Large intestine (tissue), 3 donors: ENCODE measurements around the gene SMKR1. TPM values are rescaled to one million over a fixed set of nuclear protein-coding genes. Genes with fewer than 3 reads are reported as not detected.

ENCODE experiments used
- DNase-seq, 2 donors: peaks; one replicate each; pipeline versions ENCODE4 v3.0.0 to v3.0.0-alpha.2; 2013
- H3K27ac ChIP-seq: one replicate; pipeline ENCODE4 v1.5.1; 2013; ENCODE audit warnings: low read length
- H3K27me3 ChIP-seq: 2 replicates; pipeline ENCODE4 v1.6.1; 2013; ENCODE audit warnings: low read length; ENCODE audit not compliant: control insufficient read depth, insufficient read depth
- H3K36me3 ChIP-seq: 2 replicates; pipeline ENCODE4 v1.6.1; 2013; ENCODE audit warnings: low read length; ENCODE audit not compliant: control insufficient read depth, insufficient read depth
- H3K4me1 ChIP-seq: one replicate; pipeline ENCODE4 v1.6.1; 2013; ENCODE audit warnings: low read length; ENCODE audit not compliant: control insufficient read depth, insufficient read depth
- H3K4me3 ChIP-seq: one replicate; pipeline ENCODE4 v1.5.1; 2013; ENCODE audit warnings: low read length
- H3K9me3 ChIP-seq: one replicate; pipeline ENCODE4 v1.6.1; 2013; ENCODE audit warnings: mild to moderate bottlenecking, low read depth, low read length, moderate library complexity; ENCODE audit not compliant: control insufficient read depth
- WGBS: methylation state at CpG from one replicate; pipeline ENCODE4 v1.1.5; 2013; ENCODE audit warnings: low lambda C conversion rate; ENCODE audit not compliant: insufficient coverage; 5-methylcytosine and 5-hydroxymethylcytosine counted together
- polyA plus RNA-seq: library from polyadenylated mRNA; unstranded; fragments of 120-200 nt; gene quantifications from one replicate; pipeline ENCODE4 v1.2.1, GENCODE V29; 2013

The SMKR1 gene
- polyA plus RNA-seq, 1 donor, result 1.1 TPM

DNA sequence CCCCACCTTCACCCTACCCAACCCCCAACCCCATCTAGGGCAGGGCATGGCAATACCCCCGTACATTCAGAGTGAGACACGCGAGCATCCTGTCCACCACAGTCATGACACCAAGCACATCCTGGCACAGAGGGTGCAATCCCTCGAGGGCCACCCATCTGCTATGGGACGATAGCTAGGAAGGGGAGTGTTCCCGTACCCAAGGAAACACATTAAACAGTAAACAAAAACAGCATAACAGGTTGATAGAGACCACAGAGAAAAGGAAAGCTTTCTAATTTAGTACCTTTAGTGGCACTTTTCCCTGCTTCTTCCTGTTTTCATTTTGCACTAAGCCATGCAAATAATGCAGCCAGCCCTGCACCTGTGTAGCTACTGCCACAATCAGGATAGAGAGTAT is 2.3 kb upstream of the SMKR1 start:
- Histone ChIP-seq H3K4me1 (peaks cover 5% of the 10 kb centered on the region), H3K27me3 (peaks cover 22% of the 10 kb centered on the region), H3K27ac (no peak overlapping the region), H3K36me3 (no peaks in the 10 kb centered on the region), H3K9me3 (peaks cover 6% of the 10 kb centered on the region), H3K4me3 (no peak overlapping the region)
- DNase-seq, result no peak
- 100% methylated on average over 1 of the region's 6 CpGs for WGBS

- H3K27ac ChIP-seq, result no peak overlapping the region
- no peak for DNase-seq
- WGBS, result 20% methylated on average over 5 of the region's 58 CpGs
These were observed 666 bp downstream of the SMKR1 start for GRCh38 chr7:129502708-129503685.

GRCh38 chr7:129503725-129504124 is 1.4 kb downstream of the SMKR1 start:
- no CpG with 5 or more reads among the region's 8 CpGs for WGBS

More at GRCh38 chr7:129502708-129503685, 666 bp downstream of the SMKR1 start:
- Histone ChIP-seq H3K36me3 (no peaks in the 10 kb centered on the region), H3K27me3 (peaks cover 25% of the 10 kb centered on the region), H3K4me3 (peak overlapping the region; percentile 37), H3K9me3 (peaks cover 6% of the 10 kb centered on the region), H3K4me1 (peaks cover 5% of the 10 kb centered on the region)

GRCh38 chr7:129512192-129512591 is 9.9 kb downstream of the SMKR1 start:
- DNase-seq, result no peak
- no CpG with 5 or more reads among the region's 8 CpGs for WGBS
- H3K27me3 ChIP-seq, result no peaks in the 10 kb centered on the region
- H3K36me3 ChIP-seq, result no peaks in the 10 kb centered on the region
- no peaks in the 10 kb centered on the region for H3K9me3 ChIP-seq
- H3K4me3 ChIP-seq, result no peak overlapping the region
- H3K27ac ChIP-seq, result no peak overlapping the region
- H3K4me1 ChIP-seq, result no peaks in the 10 kb centered on the region

More at GRCh38 chr7:129503725-129504124, 1.4 kb downstream of the SMKR1 start:
- no peaks in the 10 kb centered on the region for H3K36me3 ChIP-seq
- peaks cover 5% of the 10 kb centered on the region for H3K4me1 ChIP-seq
- H3K27ac ChIP-seq, result no peak overlapping the region
- H3K4me3 ChIP-seq, result no peak overlapping the region
- H3K9me3 ChIP-seq, result peaks cover 6% of the 10 kb centered on the region
- peaks cover 25% of the 10 kb centered on the region for H3K27me3 ChIP-seq
- no peak for DNase-seq

DNA sequence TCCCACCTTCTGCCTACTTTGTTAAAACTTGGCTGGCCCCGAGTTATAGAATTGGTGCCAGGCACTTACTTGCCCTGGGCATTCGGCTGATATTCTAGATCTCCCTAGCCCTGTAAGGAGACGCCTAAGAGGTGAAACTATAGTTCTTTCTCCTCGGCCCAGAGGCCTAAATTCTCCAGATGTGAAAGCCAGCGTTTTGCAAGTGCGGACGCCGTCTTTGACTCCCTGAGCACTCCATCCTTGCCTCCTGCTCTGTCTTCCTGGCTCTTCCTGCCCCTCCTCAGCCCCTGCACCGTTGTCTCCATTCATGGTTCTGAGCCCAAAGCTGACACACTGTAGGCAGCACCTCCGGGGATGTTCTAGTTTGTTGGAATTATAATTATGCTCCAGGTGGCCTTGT is 11.2 kb downstream of the SMKR1 start:
- no peaks in the 10 kb centered on the region for H3K9me3 ChIP-seq
- no peaks in the 10 kb centered on the region for H3K4me1 ChIP-seq
- H3K27ac ChIP-seq, result no peak overlapping the region
- H3K36me3 ChIP-seq, result no peaks in the 10 kb centered on the region
- no peak overlapping the region for H3K4me3 ChIP-seq
- WGBS, result no CpG with 5 or more reads among the region's 10 CpGs
- DNase-seq, result no peak
- no peaks in the 10 kb centered on the region for H3K27me3 ChIP-seq

- Histone ChIP-seq H3K9me3 (no peaks in the 10 kb centered on the region), H3K4me3 (no peak overlapping the region), H3K27ac (no peak overlapping the region), H3K36me3 (no peaks in the 10 kb centered on the region), H3K27me3 (no peaks in the 10 kb centered on the region), H3K4me1 (no peaks in the 10 kb centered on the region)
- DNase-seq, result no peak
- WGBS, result no CpG with 5 or more reads among the region's 4 CpGs
These were observed 12.4 kb downstream of the SMKR1 start for GRCh38 chr7:129514683-129515082.

DNA sequence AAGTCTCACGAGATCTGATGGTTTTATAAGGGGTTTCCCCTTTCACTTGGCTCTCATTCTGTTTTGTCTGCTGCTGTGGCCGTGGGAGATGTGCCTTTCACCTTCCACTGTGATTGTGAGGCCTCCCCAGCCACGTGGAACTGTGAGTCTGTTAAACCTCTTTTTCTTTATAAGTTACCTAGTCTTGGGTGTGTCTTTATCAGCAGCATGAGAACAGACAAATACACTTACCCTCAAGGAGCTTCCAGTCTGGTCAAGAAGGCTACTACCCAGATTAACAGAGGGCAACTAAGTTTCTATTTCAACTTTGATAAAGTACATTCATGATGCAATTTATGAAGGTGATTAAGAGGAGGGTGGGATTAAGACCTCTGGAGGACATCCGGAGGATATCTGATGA is 13.1 kb downstream of the SMKR1 start:
- H3K27me3 ChIP-seq, result no peaks in the 10 kb centered on the region
- H3K4me3 ChIP-seq, result no peak overlapping the region
- WGBS, result no CpG with 5 or more reads among the region's 4 CpGs
- no peaks in the 10 kb centered on the region for H3K9me3 ChIP-seq
- H3K4me1 ChIP-seq, result no peaks in the 10 kb centered on the region
- no peak for DNase-seq
- no peaks in the 10 kb centered on the region for H3K36me3 ChIP-seq
- H3K27ac ChIP-seq, result no peak overlapping the region

DNA sequence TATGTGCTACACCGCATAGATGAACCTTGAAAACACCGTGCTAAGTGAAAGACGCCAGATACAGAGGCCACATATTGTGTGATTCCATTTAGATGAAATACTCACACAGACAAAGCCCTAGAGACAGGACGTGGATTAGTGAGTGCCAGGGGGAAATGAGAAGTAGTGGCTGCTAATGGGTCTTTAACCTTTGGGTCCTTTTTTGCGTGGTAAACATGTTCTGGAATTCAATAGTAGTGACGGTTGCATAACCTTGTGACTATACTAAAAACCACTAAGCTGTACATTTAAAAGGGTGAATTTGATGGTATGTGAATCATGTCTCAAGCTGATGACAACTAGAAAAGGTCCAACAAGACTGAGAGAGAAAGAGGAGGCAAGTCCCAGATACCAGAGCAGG is 15.6 kb downstream of the SMKR1 start:
- no peak for DNase-seq
- Histone ChIP-seq H3K27ac (no peak overlapping the region), H3K27me3 (peaks cover 9% of the 10 kb centered on the region), H3K4me1 (no peaks in the 10 kb centered on the region), H3K9me3 (no peaks in the 10 kb centered on the region), H3K4me3 (no peak overlapping the region), H3K36me3 (no peaks in the 10 kb centered on the region)
- WGBS, result 90% methylated on average over 2 of the region's 6 CpGs

DNA sequence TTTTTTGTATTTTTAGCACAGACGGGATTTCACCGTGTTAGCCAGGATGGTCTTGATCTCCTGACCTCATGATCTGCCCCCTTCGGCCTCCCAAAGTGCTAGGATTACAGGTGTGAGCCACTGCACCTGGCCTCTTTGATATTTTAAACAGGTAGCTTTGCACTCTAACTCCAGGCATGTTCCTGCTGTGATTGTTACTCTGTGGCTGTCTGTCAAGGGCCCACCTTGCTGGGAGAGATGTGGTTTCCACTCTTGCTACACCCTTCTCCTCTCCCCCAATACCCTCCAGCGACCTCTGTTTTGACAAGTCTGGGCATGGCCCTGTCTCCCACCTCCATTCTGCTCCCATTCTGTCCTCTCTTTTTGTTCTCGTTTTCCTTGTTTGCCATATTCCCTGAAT is 17.1 kb downstream of the SMKR1 start:
- Histone ChIP-seq H3K27ac (no peak overlapping the region), H3K27me3 (peaks cover 13% of the 10 kb centered on the region), H3K4me1 (no peaks in the 10 kb centered on the region), H3K36me3 (no peaks in the 10 kb centered on the region), H3K4me3 (no peak overlapping the region), H3K9me3 (no peaks in the 10 kb centered on the region)
- WGBS, result 45% methylated on average over 2 of the region's 5 CpGs
- no peak for DNase-seq

GRCh38 chr7:129522088-129522970 is 20.0 kb downstream of the SMKR1 start:
- peaks cover 21% of the 10 kb centered on the region for H3K27me3 ChIP-seq
- no peaks in the 10 kb centered on the region for H3K9me3 ChIP-seq
- no peak overlapping the region for H3K4me3 ChIP-seq
- WGBS, result no CpG with 5 or more reads among the region's 30 CpGs
- H3K36me3 ChIP-seq, result no peaks in the 10 kb centered on the region
- no peak for DNase-seq
- H3K27ac ChIP-seq, result no peak overlapping the region
- H3K4me1 ChIP-seq, result no peaks in the 10 kb centered on the region
